ENCODE measurements around the gene MAGI2. TPM values are rescaled to one million over a fixed set of nuclear protein-coding genes. Genes with fewer than 3 reads are reported as not detected.

Gene MAGI2
- total and polyA plus RNA-seq, 2 donors (not counting 3 experiments of a cell fraction or from before 2014, with no cell fraction given) = 0.28 to 6.0 TPM

GRCh38 chr7:78063758-78064157 lies 1389.7 kb downstream of the MAGI2 start:
- no peaks in the 10 kb centered on the region for H3K36me3 ChIP-seq (ENCODE audit: control insufficient read depth in 2 of 2, extremely low read depth in 1 of 2, insufficient read depth in 2 of 2, low read length in 2 of 2)
- H3K27ac ChIP-seq (ENCODE audit: insufficient read depth, low read depth, low read length) = no peak overlapping the region
- CTCF ChIA-PET = no interaction called here
- no TSS peak for BruUV-seq (replicated peaks)
- peaks cover 2 to 3% of the 10 kb centered on the region in 2 experiments for H3K27me3 ChIP-seq (ENCODE audit: control insufficient read depth in 2 of 2, insufficient read depth in 2 of 2, low read length in 2 of 2)
- FAIRE-seq (no peak), DNase-seq (ENCODE audit: low read depth, low spot score) (no peak)
- no peaks in the 10 kb centered on the region for H3K9me3 ChIP-seq (replicated peaks; ENCODE audit: control insufficient read depth, insufficient read depth, low read length)
- H2AFZ ChIP-seq (ENCODE audit: low read depth, low read length) = no peak overlapping the region
- no peaks in the 10 kb centered on the region for H3K9me1 ChIP-seq (replicated peaks; ENCODE audit: control insufficient read depth, extremely low read depth, insufficient read depth, low read length)
- no peak overlapping the region for H3K9ac ChIP-seq (replicated peaks; ENCODE audit: extremely low read depth, insufficient read depth, low read length)
- no peaks in the 10 kb centered on the region for H3K4me1 ChIP-seq (ENCODE audit: control insufficient read depth, extremely low read depth, insufficient read depth, low read length)
- intact Hi-C loops (cut with micrococcal nuclease) (no loop called here), dilution Hi-C loops (cut with MboI; ENCODE audit: extremely low pct_ligation_motif_present, low sequenced_read_pairs) (no loop called here)
- POLR2A ChIA-PET = no interaction called here
- TF ChIP-seq CTCF (IDR thresholded peaks at IDR 0.05; ENCODE audit: extremely low read depth in 1 of 2, insufficient read depth in 1 of 2, low read depth in 1 of 2, low read length in 2 of 2) (no peak), JUN (IDR thresholded peaks at IDR 0.05; ENCODE audit: borderline replicate concordance, insufficient read depth, insufficient read length, low read depth) (no peak), MAX (IDR thresholded peaks at IDR 0.05; ENCODE audit: insufficient read depth, insufficient read length) (no peak), FOS (IDR thresholded peaks at IDR 0.05; ENCODE audit: borderline replicate concordance, insufficient read depth, low read length) (no peak), POLR2AphosphoS5 (IDR thresholded peaks at IDR 0.05; ENCODE audit: insufficient read depth, low read depth, low read length) (no peak), POLR2A (IDR thresholded peaks at IDR 0.05; ENCODE audit: low read depth, low read length) (no peak), MYC (IDR thresholded peaks at IDR 0.05; ENCODE audit: low read depth, low read length) (no peak), EZH2 (IDR thresholded peaks at IDR 0.05; ENCODE audit: borderline replicate concordance, low read depth, low read length, severe bottlenecking) (no peak), GATA2 (IDR thresholded peaks at IDR 0.05; ENCODE audit: insufficient read depth, insufficient read length, low read depth, low read length) (no peak)
- H4K20me1 ChIP-seq (replicated peaks; ENCODE audit: control insufficient read depth, extremely low read depth, insufficient read depth, low read length) = no peaks in the 10 kb centered on the region
- H3K79me2 ChIP-seq (ENCODE audit: control insufficient read depth, insufficient read depth, low read length) = no peaks in the 10 kb centered on the region
- no peak overlapping the region for H3K4me3 ChIP-seq (replicated peaks in 1 of 3; ENCODE audit: insufficient read depth in 1 of 3, low read depth in 1 of 3, low read length in 3 of 3)
- no peak overlapping the region for H3K4me2 ChIP-seq (ENCODE audit: insufficient read depth, low read length)
